Activated T-cell treated with anti-CD3 and anti-CD28 coated beads for 48 hours (primary cell): ENCODE data around the gene ANKRD10.

ENCODE experiments used
- DNase-seq: peaks from one replicate; pipeline ENCODE4 v3.0.0-alpha.2; 2020; ENCODE audit warnings: low read depth

Gene ANKRD10

GRCh38 chr13:110944968-110945927 lies 30.4 kb upstream of the ANKRD10 start:
- no peak for DNase-seq

- peak; percentile 30 for DNase-seq
Observed at GRCh38 chr13:110944121-110944967, 29.5 kb upstream of the ANKRD10 start.

- peak; percentile 18 for DNase-seq
Observed at GRCh38 chr13:110942248-110942981, 27.5 kb upstream of the ANKRD10 start.

GRCh38 chr13:110938662-110939421 lies 24.0 kb upstream of the ANKRD10 start:
- DNase-seq: no peak

GRCh38 chr13:110937511-110938285 lies 22.8 kb upstream of the ANKRD10 start:
- DNase-seq: no peak

- DNase-seq: no peak
Observed at GRCh38 chr13:110936519-110936918, 21.6 kb upstream of the ANKRD10 start.

GRCh38 chr13:110932588-110932987 lies 17.7 kb upstream of the ANKRD10 start:
- no peak for DNase-seq

GRCh38 chr13:110929104-110929777 lies 14.4 kb upstream of the ANKRD10 start:
- DNase-seq: no peak

GRCh38 chr13:110925023-110925612 lies 10.2 kb upstream of the ANKRD10 start:
- no peak for DNase-seq

GRCh38 chr13:110924639-110924934 lies 9.7 kb upstream of the ANKRD10 start:
- DNase-seq: no peak

GRCh38 chr13:110923777-110924638 lies 9.1 kb upstream of the ANKRD10 start:
- DNase-seq: no peak

GRCh38 chr13:110923086-110923485 lies 8.2 kb upstream of the ANKRD10 start:
- DNase-seq: no peak

GRCh38 chr13:110922506-110922905 lies 7.6 kb upstream of the ANKRD10 start:
- DNase-seq: no peak

GRCh38 chr13:110921695-110922094 lies 6.8 kb upstream of the ANKRD10 start:
- no peak for DNase-seq

- no peak for DNase-seq
Observed at GRCh38 chr13:110921209-110921608, 6.3 kb upstream of the ANKRD10 start.

- no peak for DNase-seq
Observed at GRCh38 chr13:110920038-110920437, 5.2 kb upstream of the ANKRD10 start.

- no peak for DNase-seq
Observed at GRCh38 chr13:110916301-110917142, 1.7 kb upstream of the ANKRD10 start.

- DNase-seq: no peak
Observed at GRCh38 chr13:110915874-110916206, 971 bp upstream of the ANKRD10 start.
